HepG2 (cell line): ENCODE measurements around the gene RPS19. TPM values are rescaled to one million over a fixed set of nuclear protein-coding genes. Genes with fewer than 3 reads are reported as not detected.

Experiments used
- EED ChIP-seq: sonication (generic); formaldehyde crosslinking; IDR thresholded peaks from 2 replicates; pipeline ENCODE4 v1.5.0; 2020; ENCODE audit warnings: mild to moderate bottlenecking, missing genetic modification reagents
- FOXO1 ChIP-seq: sonication (generic); formaldehyde crosslinking; IDR thresholded peaks from 2 replicates; pipeline ENCODE4 v1.4.0; 2020; ENCODE audit warnings: missing genetic modification reagents
- MTF2 ChIP-seq: sonication (generic); formaldehyde crosslinking; IDR thresholded peaks from 2 replicates; pipeline ENCODE4 v1.5.0; 2020; ENCODE audit warnings: missing genetic modification reagents, borderline replicate concordance
- PBX2 ChIP-seq: IDR thresholded peaks from 2 replicates; pipeline ENCODE4 v1.6.1; 2016; ENCODE audit warnings: control low read depth
- POGZ ChIP-seq: sonication (generic); formaldehyde crosslinking; IDR thresholded peaks from 2 replicates; pipeline ENCODE4 v1.4.0; 2020; ENCODE audit warnings: mild to moderate bottlenecking, missing genetic modification reagents
- RNF219 ChIP-seq: sonication (generic); formaldehyde crosslinking; IDR thresholded peaks from 2 replicates; pipeline ENCODE4 v1.5.0; 2020; ENCODE audit warnings: mild to moderate bottlenecking, missing genetic modification reagents
- STAT6 ChIP-seq: sonication (generic); formaldehyde crosslinking; IDR thresholded peaks from 2 replicates; pipeline ENCODE4 v1.4.0; 2020; ENCODE audit warnings: missing genetic modification reagents, mild to moderate bottlenecking, borderline replicate concordance
- ZBTB26 ChIP-seq: IDR thresholded peaks from 2 replicates; pipeline ENCODE4 v1.6.1; 2016; ENCODE audit warnings: missing compliant biosample characterization, missing genetic modification reagents, borderline replicate concordance
- ZBTB3 ChIP-seq: sonication (generic); formaldehyde crosslinking; IDR thresholded peaks from 2 replicates; pipeline ENCODE4 v1.4.0; 2020; ENCODE audit warnings: low read depth, mild to moderate bottlenecking, moderate library complexity, missing genetic modification reagents, borderline replicate concordance
- ZNF574 ChIP-seq: sonication (generic); formaldehyde crosslinking; IDR thresholded peaks from 2 replicates; pipeline ENCODE4 v1.4.0; 2020; ENCODE audit warnings: missing genetic modification reagents
- ZNF646 ChIP-seq: sonication (generic); formaldehyde crosslinking; IDR thresholded peaks from 2 replicates; pipeline ENCODE4 v1.9.0; 2021; ENCODE audit warnings: mild to moderate bottlenecking, missing genetic modification reagents
- polyA plus RNA-seq, 8 experiments: library from polyadenylated mRNA; depleted of rRNA in 3 of 8; stranded (reverse) in 7 of 8; unstranded in 1 of 8; fragments of >200 nt; fragmentation: Illumina TruSeq in 4 of 8; extraction: Trizol in 4 of 8; gene quantifications; 2 replicates each; pipeline versions ENCODE4 v1.2.1 to v1.2.3, GENCODE V29; 2011 to 2016; ENCODE audit warnings: low read depth in 4 of 8, missing spikeins in 1 of 8, mixed read lengths in 1 of 8; ENCODE audit not compliant: insufficient read depth in 1 of 8
- total RNA-seq, 5 experiments: library from RNA; depleted of rRNA; stranded (reverse); fragments of >200 nt; fragmentation: Illumina TruSeq; extraction: Trizol; gene quantifications; 2 replicates each; pipeline ENCODE4 v1.2.3, GENCODE V29; 2016; ENCODE audit warnings: low read depth in 1 of 5

The RPS19 gene
- total and polyA plus RNA-seq, 2 of the 13 experiments (the other 11 are each of a cell fraction or from before 2014, with no cell fraction given), result 1,983 to 4,758 TPM

- TF ChIP-seq ZBTB26 (no peak), ZBTB3 (CRISPR knock-in tag) (no peak), EED (CRISPR knock-in tag) (no peak), MTF2 (CRISPR knock-in tag) (no peak), STAT6 (no peak), PBX2 (CRISPR knock-in tag) (no peak), FOXO1 (CRISPR knock-in tag) (no peak), ZNF574 (CRISPR knock-in tag) (peak; percentile 59), POGZ (CRISPR knock-in tag) (no peak), ZNF646 (peak; percentile 99), RNF219 (CRISPR knock-in tag) (no peak)
These were observed 33.8 kb downstream of the RPS19 start (continued) for GRCh38 chr19:41893899-41894298.
